Right kidney (tissue), 1 donor: Measurements from ENCODE around the gene NUDT17.
A peak's percentile ranks its signal among the peaks of the same experiment; 100 is the strongest.

Experiments used
- DNase-seq: peaks from one replicate; pipeline ENCODE4 v3.0.0-alpha.2; 2016

Gene NUDT17

GRCh38 chr1:145846201-145846612 is 777 bp downstream of the NUDT17 start:
- no peak for DNase-seq

DNA sequence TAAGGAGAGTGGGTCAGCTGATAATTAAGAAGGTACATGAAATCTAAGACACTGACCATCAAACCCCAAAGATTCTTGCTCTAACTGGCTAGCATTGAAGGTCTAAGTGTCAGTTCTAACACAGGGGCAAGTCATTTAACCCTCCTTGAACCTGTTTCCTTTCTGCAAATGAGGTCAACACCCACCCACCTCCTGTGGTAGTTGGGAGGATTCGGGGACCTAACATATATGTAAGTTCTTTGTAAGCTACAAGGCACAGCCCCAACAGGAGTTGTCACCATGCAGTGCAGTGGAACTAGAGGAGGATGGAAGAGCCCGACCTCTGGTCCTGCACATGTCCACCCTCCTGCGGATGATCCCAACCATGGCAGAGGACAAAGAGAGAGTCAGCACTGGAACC is 2.4 kb downstream of the NUDT17 start:
- DNase-seq, result no peak

- no peak for DNase-seq
These were observed 4.1 kb downstream of the NUDT17 start for GRCh38 chr1:145849356-145850160.

- DNase-seq, result no peak
These were observed 10.1 kb downstream of the NUDT17 start for GRCh38 chr1:145855426-145855948.

DNA sequence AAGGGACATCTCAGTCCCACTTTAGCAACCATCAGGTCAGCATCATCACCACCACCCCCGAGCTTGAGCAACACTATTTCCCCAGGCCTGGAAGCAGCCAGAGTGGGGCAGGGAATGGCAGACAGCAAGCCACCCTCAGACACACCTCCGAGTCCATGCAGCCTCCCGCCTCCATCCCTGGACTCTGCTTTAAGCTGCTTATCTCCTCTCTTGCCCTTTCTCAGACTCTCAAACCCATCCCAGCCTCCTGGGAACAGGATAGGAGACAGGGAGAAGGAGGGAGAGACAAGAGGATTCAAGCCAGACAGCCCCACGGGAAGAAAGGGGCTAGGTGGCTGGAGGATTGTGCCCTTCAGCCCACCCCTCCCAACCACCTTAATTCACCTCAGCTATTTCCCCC is 11.7 kb downstream of the NUDT17 start:
- no peak for DNase-seq

- DNase-seq, result peak; percentile 44
These were observed 12.9 kb downstream of the NUDT17 start for GRCh38 chr1:145858238-145858900.

DNA sequence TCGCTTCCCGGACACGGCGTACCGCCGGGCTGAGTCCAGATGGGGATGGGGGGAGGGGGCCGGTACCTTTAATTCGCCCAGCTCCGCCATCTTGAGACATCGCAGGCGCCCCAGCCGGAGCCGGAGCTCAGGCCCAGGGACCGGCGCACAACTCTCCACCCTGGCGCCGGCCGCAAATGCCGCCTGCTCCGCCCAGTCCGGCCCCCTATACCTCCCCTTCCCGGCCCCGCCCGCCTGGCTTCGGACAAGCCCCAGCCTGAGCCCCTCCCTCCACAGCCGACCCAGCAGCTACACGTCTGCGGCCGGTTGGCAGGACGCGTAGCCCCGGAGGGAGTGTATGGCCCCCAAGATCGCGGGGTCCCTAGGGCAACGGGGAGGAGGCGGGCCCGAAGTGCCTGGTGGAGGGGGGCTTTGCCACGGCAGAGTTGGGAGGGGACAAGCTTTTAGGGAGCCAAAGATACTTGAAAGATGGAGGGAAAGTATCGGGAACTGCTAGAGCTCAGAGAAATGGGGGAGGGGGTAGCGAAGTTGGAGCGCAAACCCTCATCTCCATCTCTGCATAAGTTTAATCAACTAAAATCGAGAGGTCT is 13.6 kb downstream of the NUDT17 start, which contains the start of gene PIAS3:
Gene PIAS3 (minus strand): TSS at position 181 of the 590 bp plus-strand sequence. CDS start 91 bp downstream, at position 90.
- peak; percentile 95 for DNase-seq

DNA sequence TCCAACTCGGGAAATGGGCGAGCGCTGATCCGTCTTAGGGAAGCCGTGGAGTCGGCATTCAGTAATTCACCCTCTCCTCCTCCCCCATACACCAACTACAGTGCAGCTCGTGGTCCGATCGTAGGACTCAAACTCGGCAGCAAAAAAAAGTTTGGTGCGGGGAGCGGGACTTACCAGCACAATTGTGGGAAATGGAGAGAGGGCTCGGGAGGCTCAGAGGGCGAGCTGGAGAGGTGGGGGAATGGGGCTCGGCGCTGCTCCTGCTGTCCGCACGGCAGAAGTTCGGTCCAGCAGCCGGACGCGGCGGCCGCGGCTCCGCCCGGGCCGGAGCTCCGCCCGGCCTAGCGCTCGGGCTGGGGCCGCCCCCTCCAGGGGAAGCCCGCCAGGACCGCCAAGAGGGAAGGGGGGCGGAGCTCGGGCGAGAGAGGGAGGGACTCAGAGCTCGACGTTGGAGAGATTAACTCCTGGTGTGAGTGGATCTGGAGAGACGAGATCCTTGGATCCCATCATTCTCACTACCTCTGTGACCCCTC is 14.1 kb downstream of the NUDT17 start:
- peak; percentile 96 for DNase-seq

- DNase-seq, result no peak
These were observed 18.0 kb downstream of the NUDT17 start for GRCh38 chr1:145863282-145864018.

DNA sequence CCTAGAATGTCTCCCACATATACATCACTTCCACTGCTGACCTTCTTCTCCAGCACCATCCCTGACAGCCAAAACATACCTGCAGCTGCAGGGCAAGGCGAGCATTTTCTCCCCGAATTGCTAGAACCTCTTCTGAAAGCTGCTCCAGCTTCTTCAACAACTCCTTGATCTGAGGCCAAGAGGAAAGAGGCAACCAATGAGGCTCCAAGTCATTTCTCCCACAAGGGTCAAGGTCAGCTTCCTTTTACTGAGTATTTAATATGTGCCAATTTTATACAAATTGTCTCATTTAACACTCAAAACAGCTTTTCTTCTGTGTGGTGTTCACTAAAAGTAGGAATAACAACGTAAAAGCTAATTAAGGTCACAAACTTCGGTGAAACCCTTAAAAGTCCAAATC is 22.8 kb downstream of the NUDT17 start:
- no peak for DNase-seq

DNA sequence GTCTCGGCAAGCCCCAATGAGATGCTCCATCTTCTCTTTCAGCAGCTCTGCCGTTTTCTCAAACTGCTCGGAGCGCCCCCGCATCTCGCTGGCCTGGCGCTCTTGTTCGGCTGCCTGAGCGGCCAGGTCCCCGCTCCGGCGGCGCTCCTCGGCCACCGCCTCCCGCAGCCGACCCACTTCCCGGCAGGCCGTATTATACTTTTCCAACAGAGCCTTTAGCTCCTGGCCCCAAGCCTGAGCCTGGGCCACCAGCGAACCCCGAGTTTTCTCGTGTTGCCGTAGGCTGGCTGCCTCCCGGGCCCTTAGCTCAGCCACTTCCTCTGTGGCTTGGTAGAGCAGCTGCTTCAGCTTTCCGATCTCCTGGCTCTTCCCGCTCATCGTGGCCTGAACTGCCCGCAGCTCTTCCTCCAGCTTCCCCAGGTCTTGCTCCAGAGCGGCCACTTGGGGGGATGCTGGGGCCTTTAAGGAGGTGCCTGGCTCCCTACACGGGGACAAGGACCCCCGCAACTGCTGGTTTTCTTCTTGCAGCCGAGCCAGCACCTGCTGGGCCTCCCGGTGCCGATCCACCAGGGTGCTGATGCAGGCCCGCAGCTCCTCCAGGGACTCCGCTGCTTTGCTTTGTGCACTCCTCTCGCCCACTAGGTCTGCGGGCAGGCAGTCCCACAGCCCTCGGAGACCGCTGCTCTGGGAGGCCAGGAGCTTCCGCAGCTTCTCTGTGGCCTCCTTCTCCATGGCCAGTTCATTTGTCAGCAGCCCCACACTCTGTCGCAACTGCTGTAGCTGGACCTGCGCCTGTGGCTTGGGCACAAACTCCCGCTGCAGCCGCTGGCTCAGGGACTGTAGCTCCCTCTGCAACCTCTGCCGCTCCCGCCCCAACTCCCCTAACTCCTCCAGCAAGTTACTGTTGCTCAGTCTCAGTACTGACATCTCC is 26.8 kb downstream of the NUDT17 start:
- DNase-seq, result peak; percentile 92

- no peak for DNase-seq
These were observed 29.2 kb downstream of the NUDT17 start for GRCh38 chr1:145874646-145875045.

GRCh38 chr1:145877923-145878486 is 32.6 kb downstream of the NUDT17 start:
- DNase-seq, result no peak

GRCh38 chr1:145878724-145879123 is 33.3 kb downstream of the NUDT17 start:
- DNase-seq, result no peak

GRCh38 chr1:145879775-145880174 is 34.3 kb downstream of the NUDT17 start:
- DNase-seq, result no peak

DNA sequence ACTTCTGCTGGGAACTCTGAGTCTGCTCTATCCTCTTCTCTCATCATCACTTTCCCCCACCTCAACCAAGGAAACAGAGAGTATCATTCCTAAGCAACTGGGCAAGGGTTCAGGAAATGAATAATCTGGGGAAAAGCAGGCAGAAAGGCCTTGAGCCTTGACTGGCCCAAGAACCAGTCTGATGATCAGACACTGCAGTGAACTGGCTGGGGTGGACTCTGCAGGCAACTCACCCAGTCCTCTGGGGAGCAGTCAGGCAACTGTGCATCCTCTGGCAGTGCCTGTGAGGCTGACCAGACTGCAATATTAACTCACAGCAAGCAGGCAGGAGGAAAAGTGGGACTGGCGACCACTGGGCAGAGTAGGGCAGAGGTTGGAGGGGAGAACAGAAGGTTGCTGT is 39.2 kb downstream of the NUDT17 start:
- no peak for DNase-seq

- DNase-seq, result peak; percentile 88
These were observed 40.4 kb downstream of the NUDT17 start, which contains the start of gene ANKRD35 for GRCh38 chr1:145885738-145886287. Gene ANKRD35, minus strand, starts transcription at chr1:145885866. Its CDS starts 108 bp downstream, at chr1:145885758.

DNA sequence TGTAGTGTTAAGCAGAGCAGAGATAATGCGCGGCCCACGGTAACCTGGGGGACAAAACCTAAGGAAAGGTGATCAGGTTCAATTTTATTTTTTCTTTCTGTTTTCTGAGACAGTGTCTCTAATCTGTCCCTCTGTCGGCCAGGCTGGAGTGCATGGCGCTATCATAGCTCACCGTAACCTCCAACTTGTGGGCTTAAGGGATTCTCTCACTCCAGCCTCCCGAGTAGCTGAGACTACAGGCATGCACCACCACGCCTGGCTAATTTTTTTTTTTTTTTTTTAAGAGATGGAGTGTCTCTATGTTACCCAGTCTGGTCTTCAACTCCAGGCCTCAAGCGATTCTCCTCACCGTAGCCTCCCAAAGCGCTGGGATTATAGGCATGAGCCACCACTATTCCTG is 41.0 kb downstream of the NUDT17 start:
- peak; percentile 20 for DNase-seq

DNA sequence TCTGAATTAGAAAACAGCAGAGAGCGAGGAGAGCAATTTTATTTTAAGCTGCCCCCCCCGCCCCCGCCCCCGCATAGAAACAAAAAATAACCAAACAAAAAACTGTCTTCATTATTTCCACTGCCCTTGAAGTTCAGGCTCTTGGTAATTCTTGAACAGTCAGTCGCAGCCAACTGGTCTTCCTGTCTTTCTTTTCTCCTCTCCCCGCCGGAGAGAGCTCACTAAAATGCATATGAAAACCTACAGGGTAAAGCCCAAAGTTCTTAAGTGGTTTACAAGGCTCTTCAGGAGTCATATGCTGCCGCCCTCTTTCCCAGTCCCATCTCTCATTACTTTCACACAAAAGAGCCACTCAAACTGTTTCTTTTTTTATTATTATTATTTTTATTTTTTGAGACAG is 41.4 kb downstream of the NUDT17 start:
- DNase-seq, result no peak

- peak; percentile 8 for DNase-seq
These were observed 42.2 kb downstream of the NUDT17 start for GRCh38 chr1:145887631-145888030.
